Adrenal gland (tissue), 5 donors: ENCODE data around the gene ARHGAP27.

Experiments used
- CTCF ChIP-seq, 6 experiments: fragments of 450-650 bp in 4 of 6; fragments of 200-600 bp in 2 of 6; sonication (generic) in 1 of 6; IDR thresholded peaks; 1 replicate in 5 of 6; 2 replicates in 1 of 6; pipeline versions ENCODE4 v1.5.1 to v1.8.0; 2016 to 2021; ENCODE audit warnings: antibody characterized with exemption in 6 of 6, mild to moderate bottlenecking in 2 of 6, moderate library complexity in 1 of 6
- POLR2A ChIP-seq, 2 donors: fragments of 450-650 bp; IDR thresholded peaks; one replicate each; pipeline ENCODE4 v1.6.1; 2017; ENCODE audit warnings: antibody characterized with exemption in 2 of 2, mild to moderate bottlenecking in 2 of 2, moderate library complexity in 1 of 2
- donor health status: DM: no; HTN: no; CAD: no.

- TF ChIP-seq POLR2A (IDR thresholded peaks at IDR 0.05) (no peak), CTCF (IDR thresholded peaks at IDR 0.05) (no peak)
Measured at GRCh38 chr17:45380046-45380765, 52.5 kb downstream of the ARHGAP27 start.
